Measurements from ENCODE around the gene KCNMA1. TPM values are rescaled to one million over a fixed set of nuclear protein-coding genes. Genes with fewer than 3 reads are reported as not detected.

Gene KCNMA1
- total RNA-seq, 1 donor from 2014 or later, result 95.5 TPM

DNA sequence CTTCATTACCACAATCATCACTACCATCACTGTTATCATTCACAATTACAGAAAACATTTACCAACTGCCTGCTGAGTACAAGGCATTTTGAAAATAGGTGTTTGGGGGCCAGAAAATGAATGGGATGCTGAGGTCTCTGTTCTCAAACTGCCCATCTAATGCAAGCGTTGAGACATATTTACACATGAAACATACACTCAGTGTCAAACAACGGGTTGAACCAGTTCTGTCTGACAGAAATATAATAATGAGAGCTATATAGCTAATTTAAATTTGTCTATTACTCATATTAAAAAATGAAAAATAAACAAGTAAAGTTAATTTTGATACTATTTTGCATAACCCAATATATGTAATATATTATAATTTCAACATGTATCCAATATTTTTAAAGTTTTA is 303.1 kb downstream of the KCNMA1 start:
- Mint-ChIP-seq H3K27me3 (ENCODE audit: unreplicated experiment) (no peaks in the 10 kb centered on the region), H3K36me3 (ENCODE audit: unreplicated experiment) (peaks cover 7% of the 10 kb centered on the region), H3K9me3 (ENCODE audit: unreplicated experiment) (peaks cover under 1% of the 10 kb centered on the region), H3K4me3 (ENCODE audit: unreplicated experiment) (no peak overlapping the region), H3K27ac (ENCODE audit: unreplicated experiment) (no peak overlapping the region), H3K4me1 (ENCODE audit: unreplicated experiment) (peaks cover 1% of the 10 kb centered on the region)
- no peak for DNase-seq (ENCODE audit: extremely low spot score, unreplicated experiment)
- TF ChIP-seq, protein P1, sequence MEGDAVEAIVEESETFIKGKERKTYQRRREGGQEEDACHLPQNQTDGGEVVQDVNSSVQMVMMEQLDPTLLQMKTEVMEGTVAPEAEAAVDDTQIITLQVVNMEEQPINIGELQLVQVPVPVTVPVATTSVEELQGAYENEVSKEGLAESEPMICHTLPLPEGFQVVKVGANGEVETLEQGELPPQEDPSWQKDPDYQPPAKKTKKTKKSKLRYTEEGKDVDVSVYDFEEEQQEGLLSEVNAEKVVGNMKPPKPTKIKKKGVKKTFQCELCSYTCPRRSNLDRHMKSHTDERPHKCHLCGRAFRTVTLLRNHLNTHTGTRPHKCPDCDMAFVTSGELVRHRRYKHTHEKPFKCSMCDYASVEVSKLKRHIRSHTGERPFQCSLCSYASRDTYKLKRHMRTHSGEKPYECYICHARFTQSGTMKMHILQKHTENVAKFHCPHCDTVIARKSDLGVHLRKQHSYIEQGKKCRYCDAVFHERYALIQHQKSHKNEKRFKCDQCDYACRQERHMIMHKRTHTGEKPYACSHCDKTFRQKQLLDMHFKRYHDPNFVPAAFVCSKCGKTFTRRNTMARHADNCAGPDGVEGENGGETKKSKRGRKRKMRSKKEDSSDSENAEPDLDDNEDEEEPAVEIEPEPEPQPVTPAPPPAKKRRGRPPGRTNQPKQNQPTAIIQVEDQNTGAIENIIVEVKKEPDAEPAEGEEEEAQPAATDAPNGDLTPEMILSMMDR (IDR thresholded peaks at IDR 0.05), result no peak

DNA sequence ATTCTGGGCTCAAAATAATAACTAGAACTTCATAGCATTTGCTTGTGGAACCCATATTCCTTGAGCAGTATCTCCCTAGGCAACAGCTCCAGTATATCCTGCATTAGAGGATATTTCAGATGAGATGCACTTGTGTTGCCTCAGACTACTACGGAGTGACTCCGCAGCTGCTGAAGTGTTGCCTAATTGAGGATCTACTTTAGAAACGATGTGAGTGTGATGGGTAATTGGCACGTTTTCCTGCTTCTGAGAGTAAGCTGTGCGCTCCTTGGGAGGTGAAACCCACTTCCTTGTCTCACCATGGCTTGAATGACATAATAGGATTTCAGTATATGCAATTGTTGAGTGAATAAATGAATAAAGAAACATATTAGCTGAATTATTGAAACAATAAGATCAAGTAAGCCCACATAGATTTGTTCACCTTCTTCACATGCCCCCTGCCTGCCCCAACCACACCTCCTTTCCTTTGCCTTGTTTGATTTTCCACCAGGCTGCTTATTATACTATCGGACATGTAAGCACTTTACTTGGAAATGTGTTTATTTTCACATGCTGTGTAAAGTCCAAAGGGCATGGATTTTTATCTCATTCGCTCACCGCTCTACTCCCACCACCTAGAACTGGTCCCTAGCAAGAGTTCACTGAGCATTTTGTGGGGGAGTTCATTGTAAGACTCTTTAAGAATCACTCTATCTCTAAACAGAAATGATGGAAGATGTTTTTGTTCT is 303.8 kb downstream of the KCNMA1 start:
- H3K4me1 Mint-ChIP-seq (ENCODE audit: unreplicated experiment), result peaks cover 1% of the 10 kb centered on the region
- DNase-seq (ENCODE audit: extremely low spot score, unreplicated experiment), result no peak
- TF ChIP-seq, protein P1 (IDR thresholded peaks at IDR 0.05), result no peak
- H3K27ac Mint-ChIP-seq (ENCODE audit: unreplicated experiment), result no peak overlapping the region
- no peaks in the 10 kb centered on the region for H3K9me3 Mint-ChIP-seq (ENCODE audit: unreplicated experiment)
- peaks cover 1% of the 10 kb centered on the region for H3K36me3 Mint-ChIP-seq (ENCODE audit: unreplicated experiment)
- no peaks in the 10 kb centered on the region for H3K27me3 Mint-ChIP-seq (ENCODE audit: unreplicated experiment)
- H3K4me3 Mint-ChIP-seq (ENCODE audit: unreplicated experiment), result no peak overlapping the region

DNA sequence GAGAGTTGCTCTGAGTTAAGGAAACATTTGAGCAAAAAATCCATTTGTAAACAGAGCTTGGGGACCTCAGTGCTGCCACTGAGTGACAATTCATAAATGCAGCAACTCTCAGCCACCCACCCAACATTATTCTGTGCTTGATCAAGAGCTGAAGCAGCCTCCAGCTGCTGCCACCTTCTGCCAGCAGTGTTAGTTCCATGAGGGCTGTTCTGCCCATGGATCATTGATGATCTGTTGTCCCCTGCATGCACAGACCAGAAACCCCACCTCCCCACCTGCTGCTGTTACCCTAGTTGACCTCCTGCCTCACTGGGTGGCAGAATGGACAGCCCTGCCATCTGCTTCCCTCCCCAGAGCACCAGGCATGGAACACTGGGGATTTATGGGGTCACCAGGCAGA is 305.4 kb downstream of the KCNMA1 start:
- TF ChIP-seq, protein P1 (IDR thresholded peaks at IDR 0.05), result no peak
- H3K4me3 Mint-ChIP-seq (ENCODE audit: unreplicated experiment), result no peak overlapping the region
- no peaks in the 10 kb centered on the region for H3K36me3 Mint-ChIP-seq (ENCODE audit: unreplicated experiment)
- H3K27ac Mint-ChIP-seq (ENCODE audit: unreplicated experiment), result no peak overlapping the region
- H3K27me3 Mint-ChIP-seq (ENCODE audit: unreplicated experiment), result no peaks in the 10 kb centered on the region
- peaks cover 1% of the 10 kb centered on the region for H3K4me1 Mint-ChIP-seq (ENCODE audit: unreplicated experiment)
- DNase-seq (ENCODE audit: extremely low spot score, unreplicated experiment), result no peak
- H3K9me3 Mint-ChIP-seq (ENCODE audit: unreplicated experiment), result no peaks in the 10 kb centered on the region

DNA sequence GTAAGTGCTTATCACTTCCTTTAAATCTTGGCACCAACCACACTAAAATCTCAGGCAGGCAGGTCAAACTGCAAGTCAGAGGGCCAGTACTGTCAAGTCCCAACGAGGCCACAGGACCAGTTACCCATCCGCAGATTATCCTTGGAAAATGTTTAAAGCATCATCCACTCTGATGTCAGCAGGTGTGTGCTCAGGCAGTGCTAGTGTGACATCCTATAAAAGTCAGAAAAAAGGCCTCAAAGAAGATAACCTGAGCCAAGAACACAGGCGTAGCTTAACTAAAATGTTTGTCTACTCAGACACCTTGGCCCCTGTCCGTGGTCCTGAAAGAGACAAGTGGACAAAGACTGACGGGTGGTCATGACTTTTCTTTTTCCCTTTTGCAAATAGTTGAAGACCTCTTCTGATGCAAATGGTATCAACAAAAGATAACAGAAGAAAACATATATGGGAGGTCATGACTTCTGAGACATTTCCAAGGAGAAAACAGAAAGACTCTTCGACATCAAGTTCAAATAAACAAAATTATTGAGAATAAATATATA is 309.3 kb downstream of the KCNMA1 start:
- no peak overlapping the region for H3K27ac Mint-ChIP-seq (ENCODE audit: unreplicated experiment)
- no peaks in the 10 kb centered on the region for H3K9me3 Mint-ChIP-seq (ENCODE audit: unreplicated experiment)
- no peak for DNase-seq (ENCODE audit: extremely low spot score, unreplicated experiment)
- TF ChIP-seq, protein P1 (IDR thresholded peaks at IDR 0.05), result no peak
- H3K27me3 Mint-ChIP-seq (ENCODE audit: unreplicated experiment), result no peaks in the 10 kb centered on the region
- H3K4me1 Mint-ChIP-seq (ENCODE audit: unreplicated experiment), result peaks cover 1% of the 10 kb centered on the region
- no peaks in the 10 kb centered on the region for H3K36me3 Mint-ChIP-seq (ENCODE audit: unreplicated experiment)
- H3K4me3 Mint-ChIP-seq (ENCODE audit: unreplicated experiment), result no peak overlapping the region

DNA sequence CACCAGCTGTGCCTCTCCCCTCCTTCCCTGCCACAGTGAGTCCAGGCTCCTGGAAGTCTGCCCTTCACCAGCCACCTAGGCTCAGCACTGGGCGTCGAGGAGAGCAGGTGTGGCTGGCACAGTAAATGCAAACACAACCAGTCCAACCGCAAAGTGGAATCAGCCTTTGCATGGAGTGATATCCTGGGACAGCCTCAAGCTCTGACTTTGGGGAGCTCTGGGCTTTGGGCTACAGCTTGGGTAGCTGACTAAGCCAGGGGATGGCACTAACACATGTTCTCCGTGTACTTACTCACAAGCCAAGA is 312.4 kb downstream of the KCNMA1 start:
- peaks cover 18% of the 10 kb centered on the region for H3K4me1 Mint-ChIP-seq (ENCODE audit: unreplicated experiment)
- H3K27me3 Mint-ChIP-seq (ENCODE audit: unreplicated experiment), result no peaks in the 10 kb centered on the region
- H3K4me3 Mint-ChIP-seq (ENCODE audit: unreplicated experiment), result no peak overlapping the region
- no peak for DNase-seq (ENCODE audit: extremely low spot score, unreplicated experiment)
- TF ChIP-seq, protein P1 (IDR thresholded peaks at IDR 0.05), result no peak
- H3K27ac Mint-ChIP-seq (ENCODE audit: unreplicated experiment), result no peak overlapping the region
- H3K36me3 Mint-ChIP-seq (ENCODE audit: unreplicated experiment), result peaks cover 1% of the 10 kb centered on the region
- peaks cover 5% of the 10 kb centered on the region for H3K9me3 Mint-ChIP-seq (ENCODE audit: unreplicated experiment)

All from osteocyte (in vitro differentiated cells).